ENCODE data around the gene DNAJB8.
A peak's percentile ranks its signal among the peaks of the same experiment; 100 is the strongest.

DNAJB8 gene

GRCh38 chr3:128447561-128448013, 19.1 kb downstream of the DNAJB8 start:
- FAIRE-seq (no peak), DNase-seq (ENCODE audit: low spot score) (peak; percentile 24)

DNA sequence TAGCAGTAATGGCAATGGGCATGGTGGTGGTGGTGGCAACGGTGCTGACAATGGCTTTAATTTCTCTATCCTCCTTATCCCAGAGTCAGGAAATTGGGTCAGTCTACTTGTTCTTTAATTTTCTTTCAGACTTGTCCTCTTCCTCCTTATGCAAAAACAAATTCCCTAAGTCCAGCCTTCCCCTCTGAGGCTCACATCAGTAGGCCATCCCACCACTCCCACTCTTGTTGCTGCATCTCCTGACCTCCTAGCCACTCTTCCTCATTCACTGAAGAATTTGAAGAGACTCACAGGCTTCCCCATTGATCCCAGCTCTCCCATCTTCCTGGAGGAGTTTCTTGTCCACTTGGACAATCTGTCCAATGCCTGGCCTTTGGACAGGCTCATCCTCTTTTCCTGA, 19.9 kb downstream of the DNAJB8 start:
- FAIRE-seq: no peak
- no peak for DNase-seq (ENCODE audit: low spot score)

DNA sequence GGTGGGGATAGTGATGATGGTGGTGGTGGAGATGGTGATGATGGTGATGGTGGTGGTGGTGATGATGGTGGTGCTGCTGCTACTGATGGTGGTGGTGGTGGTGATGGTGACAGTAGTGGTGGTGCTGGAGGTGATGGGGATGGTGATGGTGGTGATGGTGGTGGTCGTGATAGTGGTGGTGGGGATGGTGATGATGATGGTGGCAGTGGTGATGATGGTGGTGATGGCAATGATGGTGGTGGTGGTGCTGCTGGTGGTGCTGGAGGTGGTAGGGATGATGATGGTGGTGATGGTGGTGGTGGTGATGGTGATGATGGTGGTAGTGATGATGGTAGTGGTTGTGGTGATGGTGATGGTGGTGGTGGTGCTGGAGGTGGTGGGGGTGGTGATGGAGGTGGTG, 21.3 kb downstream of the DNAJB8 start:
- no peak for DNase-seq (ENCODE audit: low spot score)
- no peak for FAIRE-seq

DNA sequence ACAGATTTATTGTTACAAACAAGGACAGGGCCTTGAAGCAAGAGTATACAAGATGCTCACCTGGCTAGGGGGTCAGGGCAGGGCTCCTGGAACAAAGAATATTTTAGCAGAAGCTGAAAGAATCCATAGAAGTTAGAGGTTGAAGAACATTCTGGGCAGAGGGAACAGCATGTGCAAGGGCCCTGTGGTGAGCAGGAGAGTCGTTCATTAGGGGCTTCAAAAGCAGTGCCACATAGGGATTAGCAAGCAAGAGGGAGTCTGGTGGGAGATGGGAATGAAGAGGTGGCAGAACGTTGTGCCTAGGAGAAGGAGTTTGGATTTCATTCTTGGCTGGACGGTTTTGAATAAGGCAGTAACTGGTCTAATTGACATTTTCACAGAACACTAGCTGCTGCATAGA, 22.9 kb downstream of the DNAJB8 start:
- no peak for FAIRE-seq
- DNase-seq (ENCODE audit: low spot score): no peak

GRCh38 chr3:128442949-128443348, 23.7 kb downstream of the DNAJB8 start:
- no peak for FAIRE-seq
- no peak for DNase-seq (ENCODE audit: low spot score)

GRCh38 chr3:128442070-128442469, 24.6 kb downstream of the DNAJB8 start:
- DNase-seq (ENCODE audit: low spot score) (no peak), FAIRE-seq (no peak)

DNA sequence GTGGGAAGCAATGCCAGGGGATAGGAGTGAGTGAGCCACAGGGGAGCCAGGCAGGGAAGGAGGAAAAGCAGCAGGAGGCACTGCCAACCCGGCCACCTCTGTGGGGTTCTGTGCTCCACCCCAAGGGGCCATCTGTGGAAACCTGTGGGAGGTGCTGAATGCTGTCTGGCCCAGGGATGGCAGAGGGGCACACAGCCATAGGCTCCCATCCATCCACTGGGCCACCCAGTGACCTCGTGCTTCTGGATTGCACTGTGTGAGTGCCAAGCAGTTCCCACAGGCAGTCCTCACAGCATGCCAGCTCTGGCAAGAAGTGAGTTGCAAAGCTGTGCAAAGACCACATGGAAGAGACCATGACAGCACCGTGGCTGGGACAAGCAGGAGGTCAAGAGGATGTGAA, 27.5 kb downstream of the DNAJB8 start:
- FAIRE-seq (no peak), DNase-seq (ENCODE audit: low spot score) (no peak)

GRCh38 chr3:128438488-128439072, 28.1 kb downstream of the DNAJB8 start:
- DNase-seq (ENCODE audit: low spot score): no peak
- FAIRE-seq: no peak

- no peak for FAIRE-seq
Measured at GRCh38 chr3:128436214-128436613, 30.5 kb downstream of the DNAJB8 start.

DNA sequence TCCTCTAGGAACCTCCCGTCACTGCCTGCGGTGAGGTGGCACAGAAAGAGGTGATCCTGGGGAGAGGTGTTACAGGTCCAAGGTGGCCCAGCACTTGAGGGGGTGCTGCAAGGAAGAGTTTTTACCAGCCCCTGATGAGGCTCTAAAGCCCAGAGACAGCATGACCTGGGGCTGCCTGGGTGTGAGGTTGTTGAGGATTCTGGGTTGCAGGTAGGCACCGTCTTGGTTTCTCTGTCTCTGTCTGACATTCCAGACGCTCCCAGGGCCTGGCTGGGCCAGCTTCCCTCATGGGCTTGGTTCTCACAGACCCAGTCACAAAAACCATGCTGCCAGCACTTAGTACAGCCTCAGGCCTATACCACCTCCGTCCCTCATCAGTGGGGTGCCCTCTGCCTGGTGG, 31.1 kb downstream of the DNAJB8 start:
- no peak for DNase-seq (ENCODE audit: low spot score)
- no peak for FAIRE-seq

More at GRCh38 chr3:128436214-128436613, 30.5 kb downstream of the DNAJB8 start:
- DNase-seq (ENCODE audit: low spot score): no peak

GRCh38 chr3:128435058-128435457, 31.6 kb downstream of the DNAJB8 start:
- FAIRE-seq: no peak
- no peak for DNase-seq (ENCODE audit: low spot score)

DNA sequence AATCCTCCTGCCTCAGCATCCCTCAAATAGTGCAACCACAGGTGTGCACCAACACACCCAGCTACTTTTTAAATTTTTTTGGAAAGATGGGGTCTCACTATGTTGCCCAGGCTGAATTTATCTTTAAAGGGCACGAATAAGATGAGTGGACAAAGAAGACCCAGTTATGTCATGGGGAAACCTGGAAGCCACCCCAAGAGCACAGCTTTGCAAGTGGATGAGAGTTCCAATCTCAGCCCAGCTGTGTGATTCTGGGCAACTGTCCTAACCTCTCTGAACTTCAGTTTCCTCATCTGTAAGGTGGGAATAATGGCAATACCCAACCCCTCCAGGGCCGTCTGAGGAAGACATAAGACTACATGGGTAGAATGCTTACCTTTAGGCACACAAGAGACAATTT, 32.2 kb downstream of the DNAJB8 start:
- DNase-seq (ENCODE audit: low spot score) (no peak), FAIRE-seq (no peak)

- DNase-seq (ENCODE audit: low spot score) (no peak), FAIRE-seq (no peak)
Measured at GRCh38 chr3:128433837-128434165, 32.9 kb downstream of the DNAJB8 start.

DNA sequence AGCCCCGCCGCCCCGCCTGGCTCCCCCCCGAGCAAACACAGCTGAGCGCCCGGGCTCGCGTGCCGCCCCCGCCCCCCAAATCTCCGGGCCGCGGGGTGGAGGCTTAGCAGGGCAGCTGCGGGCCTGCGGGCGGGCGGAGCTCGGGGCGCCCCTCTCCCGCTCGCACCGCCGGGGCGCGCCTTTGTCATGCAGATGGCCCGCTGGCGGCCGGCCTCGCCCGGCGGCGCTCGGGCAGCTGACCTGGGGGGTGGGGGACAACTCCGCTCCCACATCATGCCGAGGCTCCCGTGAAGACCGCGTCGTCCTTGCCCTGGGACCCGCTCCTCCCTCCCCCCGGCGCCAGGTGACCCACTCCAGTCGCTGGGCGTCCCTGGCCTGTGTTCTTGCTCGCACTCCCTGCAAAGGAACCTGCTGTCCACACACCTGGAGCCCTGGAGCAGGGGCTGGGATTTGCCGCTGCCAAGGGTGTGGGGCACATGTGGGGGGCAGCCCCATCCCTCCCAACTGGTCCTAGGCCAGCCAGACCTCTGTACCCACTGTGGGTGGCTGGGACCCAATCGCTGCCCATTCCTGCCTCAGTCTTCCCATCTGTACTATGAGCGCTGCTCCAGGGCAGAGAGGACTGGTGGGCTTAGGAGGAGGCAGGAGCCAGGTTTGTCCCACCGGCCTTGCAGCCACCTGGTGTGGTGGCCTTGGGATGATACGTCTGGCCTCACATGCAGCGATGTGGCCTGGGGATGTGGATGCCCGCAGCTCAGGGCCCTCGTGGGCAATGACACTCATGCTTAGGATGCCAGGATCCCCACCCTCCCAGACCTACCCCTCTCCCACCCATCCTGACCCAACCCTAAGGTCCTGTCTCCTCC, 33.5 kb downstream of the DNAJB8 start:
- no peak for FAIRE-seq

DNA sequence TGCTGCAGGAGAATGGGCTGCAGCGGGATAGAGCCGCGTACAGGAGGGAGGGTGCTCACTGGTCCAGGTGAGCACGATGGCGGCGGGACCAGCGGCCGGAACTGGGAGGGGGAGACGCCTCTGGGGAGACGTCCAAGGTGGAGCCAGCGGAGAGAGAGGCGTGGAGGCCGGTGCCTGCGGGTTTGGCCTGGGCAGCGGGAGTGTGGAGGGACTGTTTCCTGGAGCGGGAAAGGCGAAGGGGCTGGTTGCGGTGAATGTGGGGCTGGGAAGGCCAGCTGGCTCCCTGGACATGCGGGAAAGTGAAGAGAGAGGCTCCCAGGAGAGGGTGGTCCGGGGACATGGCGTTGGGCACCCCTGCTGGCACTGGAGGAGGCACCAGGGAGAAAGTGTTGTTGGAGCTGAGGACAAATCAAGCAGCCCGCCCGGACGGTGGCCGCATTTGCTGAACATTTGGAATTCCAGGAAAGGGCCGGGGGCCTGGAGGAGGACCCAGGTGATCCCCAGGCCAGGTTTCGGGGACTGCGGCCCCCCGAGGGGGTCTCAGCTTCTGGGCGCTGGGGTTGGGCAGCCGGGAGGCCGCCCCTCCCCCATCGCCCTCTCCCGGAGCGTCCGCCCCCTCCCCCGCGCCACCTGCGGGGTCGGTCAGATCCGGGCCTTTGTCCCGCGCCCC, 34.3 kb downstream of the DNAJB8 start:
- no peak for DNase-seq (ENCODE audit: low spot score)
- no peak for FAIRE-seq

More for the DNA sequence above, 33.5 kb downstream of the DNAJB8 start:
- no peak for DNase-seq (ENCODE audit: low spot score)

GRCh38 chr3:128431803-128432300, 34.8 kb downstream of the DNAJB8 start:
- FAIRE-seq: no peak

DNA sequence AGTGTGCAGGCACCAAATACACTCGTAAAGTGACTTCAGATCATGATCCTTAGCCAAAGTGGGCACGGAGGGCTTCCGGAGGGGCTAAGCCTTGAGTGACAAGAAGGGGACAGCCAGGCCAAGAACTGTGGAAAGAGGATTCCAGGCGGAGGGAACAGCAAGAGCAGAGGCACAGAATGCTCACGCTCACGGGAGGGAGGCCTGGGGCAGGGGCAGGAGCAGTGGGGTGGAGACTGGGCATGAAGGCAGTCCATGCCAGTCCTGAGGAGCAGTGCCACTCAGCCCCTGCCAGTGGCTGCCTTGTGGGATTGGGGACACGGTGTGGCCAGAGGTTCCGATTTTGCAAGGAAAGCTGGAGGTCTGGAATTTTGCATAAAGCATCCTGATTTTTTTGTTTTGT, 36.0 kb downstream of the DNAJB8 start:
- DNase-seq (ENCODE audit: low spot score) (no peak), FAIRE-seq (no peak)

More at GRCh38 chr3:128431803-128432300, 34.8 kb downstream of the DNAJB8 start:
- no peak for DNase-seq (ENCODE audit: low spot score)

GRCh38 chr3:128430301-128430700, 36.4 kb downstream of the DNAJB8 start:
- DNase-seq (ENCODE audit: low spot score) (no peak), FAIRE-seq (no peak)

DNA sequence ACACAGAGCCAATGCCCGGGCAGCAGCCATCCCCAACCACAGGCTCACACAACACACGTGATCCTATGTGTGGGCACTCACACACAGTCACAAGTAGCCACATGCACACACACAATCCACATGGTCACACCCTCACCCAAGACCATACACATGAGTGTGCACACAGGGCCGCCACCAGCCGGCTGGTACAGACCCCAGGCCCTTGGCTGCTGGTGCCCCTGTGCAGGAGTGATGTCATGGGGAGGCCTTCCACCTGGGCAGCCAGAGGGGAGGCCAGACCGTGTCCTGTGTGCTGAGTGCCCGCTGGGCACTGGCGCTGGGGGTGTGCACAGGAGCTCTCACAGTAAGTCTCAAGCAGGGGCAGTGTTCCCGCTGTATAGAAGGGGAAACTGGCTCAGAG, 36.9 kb downstream of the DNAJB8 start:
- no peak for FAIRE-seq

GRCh38 chr3:128429275-128429674, 37.4 kb downstream of the DNAJB8 start:
- FAIRE-seq (no peak), DNase-seq (ENCODE audit: low spot score) (no peak)

More for the DNA sequence above, 36.9 kb downstream of the DNAJB8 start:
- DNase-seq (ENCODE audit: low spot score): no peak

DNA sequence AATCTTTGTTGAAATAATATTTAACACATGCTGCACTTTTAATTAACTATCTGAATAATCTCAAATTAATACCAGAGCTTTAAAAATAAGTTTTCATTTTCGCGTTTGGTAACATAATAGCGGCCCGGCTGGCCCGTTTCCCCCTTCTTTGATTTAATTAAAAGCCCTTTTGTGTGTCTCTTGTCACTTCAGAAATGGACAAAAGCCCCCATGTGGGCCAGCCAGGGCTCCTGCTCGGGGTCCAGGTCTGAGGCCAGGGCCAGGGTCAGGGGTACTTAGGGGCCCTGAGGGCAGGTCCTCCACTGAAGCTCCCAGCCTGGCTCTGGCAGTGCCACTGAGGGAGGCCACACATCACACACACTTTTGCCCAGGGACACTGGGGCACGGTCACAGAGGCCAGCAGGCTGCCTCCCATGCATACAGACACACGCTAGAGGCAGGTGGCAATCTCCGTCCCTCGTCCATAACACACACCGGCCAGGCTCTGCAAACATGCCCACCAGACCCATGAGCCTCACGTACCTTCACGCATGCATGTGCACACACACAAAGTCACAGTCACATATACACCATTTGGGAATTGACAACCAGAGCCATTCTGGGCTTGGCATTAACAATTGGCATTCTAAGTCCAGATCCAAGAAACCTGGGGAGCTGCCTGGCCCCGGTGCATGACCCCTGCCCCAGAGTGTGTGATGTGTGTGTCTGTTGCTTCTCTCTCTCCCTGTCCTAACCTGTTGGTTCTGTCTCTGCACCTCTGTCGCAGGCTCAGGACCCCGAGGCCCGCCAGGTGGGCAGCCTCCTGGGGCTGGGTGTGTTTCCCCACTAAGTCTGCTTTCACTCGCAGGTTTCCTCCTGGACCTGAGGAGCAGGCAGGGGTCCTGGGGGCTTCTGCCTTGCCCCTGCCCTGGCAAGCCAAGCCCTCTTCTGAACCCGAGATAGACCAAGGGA, 38.5 kb downstream of the DNAJB8 start:
- FAIRE-seq (no peak), DNase-seq (ENCODE audit: low spot score) (no peak)

Data from RCC 7860 (cell line).